ENCODE measurements around the gene ANO1.

DNA sequence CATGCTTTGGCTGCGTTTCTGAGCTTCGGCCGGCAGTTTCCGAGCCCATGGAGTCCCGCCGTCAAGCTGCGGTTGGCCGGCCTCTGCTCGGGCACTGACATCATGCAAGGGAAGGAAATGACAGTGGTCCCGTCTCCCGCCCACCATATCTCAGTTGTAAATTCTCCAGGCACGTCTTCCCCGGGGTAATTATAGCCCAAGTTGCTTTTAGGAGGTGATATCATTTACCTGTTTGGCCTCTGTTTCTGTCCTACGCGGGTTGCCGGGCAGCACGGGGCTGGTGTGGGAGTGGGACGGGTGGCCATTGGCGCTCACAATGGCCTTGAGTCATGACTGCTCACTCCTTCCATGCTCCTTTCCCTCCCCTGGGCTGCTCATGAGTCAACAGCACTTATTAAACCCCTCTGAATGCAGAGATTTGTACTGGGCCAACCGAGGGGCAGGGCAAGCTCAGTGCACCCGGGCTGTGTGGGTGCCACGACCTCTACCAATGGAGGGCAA is 4.2 kb upstream of the ANO1 start:
- TF ChIP-seq EGR1 (IDR thresholded peaks at IDR 0.05) (no peak), CEBPB (IDR thresholded peaks at IDR 0.05) (no peak), YY1 (IDR thresholded peaks at IDR 0.05; ENCODE audit: low read depth) (no peak), TEAD4 (IDR thresholded peaks at IDR 0.05) (no peak), NFIC (IDR thresholded peaks at IDR 0.05) (no peak), TAF1 (IDR thresholded peaks at IDR 0.05; ENCODE audit: low read depth) (no peak), RAD21 (IDR thresholded peaks at IDR 0.05; ENCODE audit: low read depth) (no peak), CREB1 (IDR thresholded peaks at IDR 0.05; ENCODE audit: low read depth) (no peak), FOXM1 (IDR thresholded peaks at IDR 0.05; ENCODE audit: borderline replicate concordance, low read depth) (no peak), EP300 (IDR thresholded peaks at IDR 0.05; ENCODE audit: borderline replicate concordance) (no peak), TCF12 (IDR thresholded peaks at IDR 0.05; ENCODE audit: low read depth) (no peak)
- TF ChIP-seq, protein P1, sequence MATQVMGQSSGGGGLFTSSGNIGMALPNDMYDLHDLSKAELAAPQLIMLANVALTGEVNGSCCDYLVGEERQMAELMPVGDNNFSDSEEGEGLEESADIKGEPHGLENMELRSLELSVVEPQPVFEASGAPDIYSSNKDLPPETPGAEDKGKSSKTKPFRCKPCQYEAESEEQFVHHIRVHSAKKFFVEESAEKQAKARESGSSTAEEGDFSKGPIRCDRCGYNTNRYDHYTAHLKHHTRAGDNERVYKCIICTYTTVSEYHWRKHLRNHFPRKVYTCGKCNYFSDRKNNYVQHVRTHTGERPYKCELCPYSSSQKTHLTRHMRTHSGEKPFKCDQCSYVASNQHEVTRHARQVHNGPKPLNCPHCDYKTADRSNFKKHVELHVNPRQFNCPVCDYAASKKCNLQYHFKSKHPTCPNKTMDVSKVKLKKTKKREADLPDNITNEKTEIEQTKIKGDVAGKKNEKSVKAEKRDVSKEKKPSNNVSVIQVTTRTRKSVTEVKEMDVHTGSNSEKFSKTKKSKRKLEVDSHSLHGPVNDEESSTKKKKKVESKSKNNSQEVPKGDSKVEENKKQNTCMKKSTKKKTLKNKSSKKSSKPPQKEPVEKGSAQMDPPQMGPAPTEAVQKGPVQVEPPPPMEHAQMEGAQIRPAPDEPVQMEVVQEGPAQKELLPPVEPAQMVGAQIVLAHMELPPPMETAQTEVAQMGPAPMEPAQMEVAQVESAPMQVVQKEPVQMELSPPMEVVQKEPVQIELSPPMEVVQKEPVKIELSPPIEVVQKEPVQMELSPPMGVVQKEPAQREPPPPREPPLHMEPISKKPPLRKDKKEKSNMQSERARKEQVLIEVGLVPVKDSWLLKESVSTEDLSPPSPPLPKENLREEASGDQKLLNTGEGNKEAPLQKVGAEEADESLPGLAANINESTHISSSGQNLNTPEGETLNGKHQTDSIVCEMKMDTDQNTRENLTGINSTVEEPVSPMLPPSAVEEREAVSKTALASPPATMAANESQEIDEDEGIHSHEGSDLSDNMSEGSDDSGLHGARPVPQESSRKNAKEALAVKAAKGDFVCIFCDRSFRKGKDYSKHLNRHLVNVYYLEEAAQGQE (IDR thresholded peaks at IDR 0.05; ENCODE audit: low read depth): no peak
- TF ChIP-seq, protein P2, sequence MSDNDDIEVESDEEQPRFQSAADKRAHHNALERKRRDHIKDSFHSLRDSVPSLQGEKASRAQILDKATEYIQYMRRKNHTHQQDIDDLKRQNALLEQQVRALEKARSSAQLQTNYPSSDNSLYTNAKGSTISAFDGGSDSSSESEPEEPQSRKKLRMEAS (IDR thresholded peaks at IDR 0.05): no peak

Measured in Ishikawa (cell line).